ENCODE data around the gene EPHA2. TPM values are rescaled to one million over a fixed set of nuclear protein-coding genes. Genes with fewer than 3 reads are reported as not detected.

Gene EPHA2
- total and polyA plus RNA-seq, 2 experiments from 2014 or later = 7.5 to 51.2 TPM

DNA sequence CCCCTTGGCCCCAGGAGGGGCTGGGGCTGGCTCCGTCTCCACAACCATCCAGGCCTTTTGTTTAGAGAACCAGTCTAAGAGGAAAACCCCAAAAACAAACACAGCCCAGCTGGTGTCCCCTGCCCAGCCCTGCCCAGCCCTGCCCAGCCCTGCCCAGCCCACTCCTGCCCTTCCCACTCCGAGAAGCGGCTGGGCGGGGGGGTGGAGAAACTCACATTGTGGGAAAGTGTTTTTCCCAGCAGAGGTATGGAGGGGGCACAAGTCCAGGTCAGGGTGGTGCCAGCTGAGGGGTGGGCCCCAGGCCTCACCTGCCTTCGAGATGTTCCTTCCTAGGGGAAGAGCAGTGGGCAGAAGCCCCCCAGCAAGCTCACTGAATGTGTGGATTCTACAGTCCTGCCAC is 72.4 kb downstream of the EPHA2 start:
- no peaks in the 10 kb centered on the region for H3F3A ChIP-seq (replicated peaks; ENCODE audit: low read depth)
- Mint-ChIP-seq H3K4me1 (peaks cover 7% of the 10 kb centered on the region; the same call in 2 of the 3 replicates), H3K36me3 (ENCODE audit: low read depth) (no peaks in the 10 kb centered on the region), H3K4me3 (no peak overlapping the region), H3K9me3 (no peaks in the 10 kb centered on the region), H3K27me3 (ENCODE audit: insufficient read depth, low read depth, poor library complexity) (peaks cover 6% of the 10 kb centered on the region), H3K27ac (no peak overlapping the region)
- no peaks in the 10 kb centered on the region for H3K9me2 ChIP-seq (ENCODE audit: insufficient read depth)
- no peaks in the 10 kb centered on the region for H3K79me2 ChIP-seq (replicated peaks; ENCODE audit: insufficient read depth)
- no peaks in the 10 kb centered on the region for H3K27me3 ChIP-seq (ENCODE audit: insufficient read depth)
- H4K20me1 ChIP-seq (replicated peaks; ENCODE audit: insufficient read depth) = no peaks in the 10 kb centered on the region
- H2AFZ ChIP-seq = no peak overlapping the region
- no peak for TF ChIP-seq JUNB (IDR thresholded peaks at IDR 0.05; ENCODE audit: unreplicated experiment)
- TF ChIP-seq ZNF462 (CRISPR knock-in tag; IDR thresholded peaks at IDR 0.05) = no peak
- TF ChIP-seq EZH2phosphoT487 (IDR thresholded peaks at IDR 0.05; ENCODE audit: unreplicated experiment) = no peak
- no peak for TF ChIP-seq ZNF114 (CRISPR knock-in tag; IDR thresholded peaks at IDR 0.05)
- no peaks in the 10 kb centered on the region for H3K36me3 ChIP-seq (ENCODE audit: insufficient read depth)
- ATAC-seq = no peak
- no peaks in the 10 kb centered on the region for H3K4me1 ChIP-seq (ENCODE audit: insufficient read depth)
- no peak overlapping the region for H3K27ac ChIP-seq (ENCODE audit: low read depth)
- H3K4me2 ChIP-seq = no peak overlapping the region
- no peak overlapping the region for H3K4me3 ChIP-seq
- no peak for DNase-seq (ENCODE audit: low spot score)

DNA sequence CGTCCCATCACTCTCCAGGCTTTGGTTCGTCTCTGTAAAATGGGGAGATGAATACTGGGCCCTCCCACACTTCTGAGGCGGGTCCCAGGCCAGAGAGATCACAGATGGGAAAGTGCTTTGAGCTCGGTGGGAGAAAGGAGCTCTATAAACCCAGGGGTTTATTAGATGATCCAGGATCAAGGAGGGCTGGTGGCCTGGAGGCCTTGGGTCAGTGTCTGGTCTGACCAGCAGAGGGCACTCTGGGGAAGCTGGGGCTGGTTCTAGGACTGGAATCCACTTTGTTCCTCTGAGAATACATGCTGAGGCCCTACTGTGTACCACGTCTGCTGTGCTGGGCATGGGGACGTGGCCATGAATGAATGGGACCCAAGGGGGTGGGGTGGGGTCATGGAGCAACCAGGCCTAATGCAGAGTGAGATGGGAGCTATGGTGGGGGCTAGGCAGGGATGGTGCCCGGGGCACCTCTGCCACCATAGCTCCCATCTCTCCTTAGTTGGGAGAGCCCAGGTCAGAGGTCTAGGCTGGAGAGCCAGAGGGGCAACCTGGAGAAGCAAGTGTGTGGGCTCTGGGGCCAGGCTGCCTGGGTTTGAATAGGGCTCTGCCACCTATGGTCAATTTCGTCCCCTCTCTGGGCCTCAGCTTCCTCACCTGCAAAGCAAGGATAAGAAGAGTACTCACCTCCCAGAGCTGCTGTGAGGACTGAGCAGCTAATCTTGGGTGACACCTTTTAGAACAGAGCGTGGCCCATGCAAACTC is 73.4 kb downstream of the EPHA2 start:
- H3K36me3 Mint-ChIP-seq (ENCODE audit: low read depth) = no peaks in the 10 kb centered on the region
- Histone ChIP-seq H3K4me2 (no peak overlapping the region), H2AFZ (peak overlapping the region; percentile 89)
- TF ChIP-seq NANOG (IDR thresholded peaks at IDR 0.05; ENCODE audit: borderline replicate concordance) (no peak), CTCF (conservative IDR thresholded peaks at IDR 0.05; ENCODE audit: low read depth in 2 of 2) (peak; percentile 86 to 95), ZNF331 (CRISPR knock-in tag; IDR thresholded peaks at IDR 0.05; ENCODE audit: low read depth) (no peak)

More for the DNA sequence above, 73.4 kb downstream of the EPHA2 start:
- H3K9me3 Mint-ChIP-seq = no peaks in the 10 kb centered on the region
- no peaks in the 10 kb centered on the region for H3K36me3 ChIP-seq (ENCODE audit: insufficient read depth)
- no peak overlapping the region for H3K4me3 Mint-ChIP-seq
- H3K4me3 ChIP-seq = no peak overlapping the region
- H3K4me1 Mint-ChIP-seq = peaks cover 4% of the 10 kb centered on the region; the same call in 2 of the 3 replicates
- H3K4me1 ChIP-seq (ENCODE audit: insufficient read depth) = no peaks in the 10 kb centered on the region
- H3K27ac ChIP-seq (ENCODE audit: low read depth) = no peak overlapping the region
- no peaks in the 10 kb centered on the region for H4K20me1 ChIP-seq (replicated peaks; ENCODE audit: insufficient read depth)
- H3K9me2 ChIP-seq (ENCODE audit: insufficient read depth) = no peaks in the 10 kb centered on the region
- no peaks in the 10 kb centered on the region for H3F3A ChIP-seq (replicated peaks; ENCODE audit: low read depth)
- DNase-seq (ENCODE audit: low spot score) = peak; percentile 88
- no peak overlapping the region for H3K27ac Mint-ChIP-seq
- ATAC-seq = peak; percentile 77
- peaks cover 6% of the 10 kb centered on the region for H3K27me3 Mint-ChIP-seq (ENCODE audit: insufficient read depth, low read depth, poor library complexity)
- H3K27me3 ChIP-seq (ENCODE audit: insufficient read depth) = no peaks in the 10 kb centered on the region
- H3K79me2 ChIP-seq (replicated peaks; ENCODE audit: insufficient read depth) = no peaks in the 10 kb centered on the region

Data from GM23338 (cell line).